ENCODE results near the gene OR51B4. TPM values are rescaled to one million over a fixed set of nuclear protein-coding genes. Genes with fewer than 3 reads are reported as not detected.

Gene OR51B4
- total and polyA plus RNA-seq, 2 experiments from 2014 or later, result not detected

GRCh38 chr11:5277807-5278382 is 23.9 kb downstream of the OR51B4 start:
- H3K4me1 ChIP-seq (ENCODE audit: insufficient read depth), result no peaks in the 10 kb centered on the region
- H2AFZ ChIP-seq, result no peak overlapping the region
- no peak for DNase-seq (ENCODE audit: low spot score)
- H3K4me3 Mint-ChIP-seq, result no peak overlapping the region
- no peaks in the 10 kb centered on the region for H4K20me1 ChIP-seq (replicated peaks; ENCODE audit: insufficient read depth)
- H3K36me3 ChIP-seq (ENCODE audit: insufficient read depth), result no peaks in the 10 kb centered on the region
- H3K27me3 Mint-ChIP-seq (ENCODE audit: insufficient read depth, low read depth, poor library complexity), result peaks cover 1% of the 10 kb centered on the region
- H3K4me1 Mint-ChIP-seq, result peaks cover 10% of the 10 kb centered on the region
- H3K27ac ChIP-seq (ENCODE audit: low read depth), result no peak overlapping the region
- H3K79me2 ChIP-seq (replicated peaks; ENCODE audit: insufficient read depth), result no peaks in the 10 kb centered on the region
- TF ChIP-seq JUNB (IDR thresholded peaks at IDR 0.05; ENCODE audit: unreplicated experiment), result no peak
- no peak for TF ChIP-seq ZNF462 (CRISPR knock-in tag; IDR thresholded peaks at IDR 0.05)
- no peak for TF ChIP-seq ETS1 (IDR thresholded peaks at IDR 0.05)
- no peak for TF ChIP-seq EZH2 (IDR thresholded peaks at IDR 0.05; ENCODE audit: low read depth, unreplicated experiment)
- TF ChIP-seq POLR2AphosphoS5 (IDR thresholded peaks at IDR 0.05; ENCODE audit: low read depth), result no peak
- TF ChIP-seq NANOG (IDR thresholded peaks at IDR 0.05; ENCODE audit: borderline replicate concordance), result no peak
- no peak for TF ChIP-seq REST (IDR thresholded peaks at IDR 0.05; ENCODE audit: unreplicated experiment)
- no peak for TF ChIP-seq EZH2phosphoT487 (IDR thresholded peaks at IDR 0.05; ENCODE audit: unreplicated experiment)
- TF ChIP-seq ZNF331 (CRISPR knock-in tag; IDR thresholded peaks at IDR 0.05; ENCODE audit: low read depth), result no peak
- no peak for TF ChIP-seq STAT1 (IDR thresholded peaks at IDR 0.05; ENCODE audit: unreplicated experiment)
- no peak for TF ChIP-seq CTCF (conservative IDR thresholded peaks at IDR 0.05; ENCODE audit: low read depth in 2 of 2)
- no peak overlapping the region for H3K27ac Mint-ChIP-seq
- no peaks in the 10 kb centered on the region for H3F3A ChIP-seq (replicated peaks; ENCODE audit: low read depth)
- H3K9me2 ChIP-seq (ENCODE audit: insufficient read depth), result 0 out of 2 replicates have a peak, but pooled peaks cover 3% of the 10 kb centered on the region
- H3K27me3 ChIP-seq (ENCODE audit: insufficient read depth), result no peaks in the 10 kb centered on the region
- no peak overlapping the region for H3K4me3 ChIP-seq
- no peak overlapping the region for H3K4me2 ChIP-seq
- H3K36me3 Mint-ChIP-seq (ENCODE audit: low read depth), result no peaks in the 10 kb centered on the region
- ATAC-seq, result no peak
- no peaks in the 10 kb centered on the region for H3K9me3 Mint-ChIP-seq
